GM20000 (cell line): ENCODE data around the gene NFATC1.

Source experiments
- DNase-seq: peaks from one replicate; pipeline ENCODE4 v3.0.0; 2012; ENCODE audit warnings: low spot score
- CTCF ChIP-seq: IDR thresholded peaks from 2 replicates; pipeline ENCODE4 v1.5.1; 2012; ENCODE audit warnings: mild to moderate bottlenecking, control low read depth; ENCODE audit errors: extremely low read depth, missing control alignments

Gene NFATC1

GRCh38 chr18:79488311-79489050 lies 92.8 kb downstream of the NFATC1 start:
- DNase-seq = no peak
- TF ChIP-seq CTCF = no peak

- DNase-seq = no peak
- TF ChIP-seq CTCF = no peak
Observed at GRCh38 chr18:79489051-79489898, 93.5 kb downstream of the NFATC1 start.

GRCh38 chr18:79489899-79490625 lies 94.3 kb downstream of the NFATC1 start:
- no peak for TF ChIP-seq CTCF
- no peak for DNase-seq

GRCh38 chr18:79490626-79491041 lies 94.9 kb downstream of the NFATC1 start:
- no peak for DNase-seq
- TF ChIP-seq CTCF = no peak

GRCh38 chr18:79491081-79491551 lies 95.4 kb downstream of the NFATC1 start:
- DNase-seq = no peak

GRCh38 chr18:79493211-79493800 lies 97.6 kb downstream of the NFATC1 start:
- no peak for TF ChIP-seq CTCF
- no peak for DNase-seq

More at GRCh38 chr18:79491081-79491551, 95.4 kb downstream of the NFATC1 start:
- no peak for TF ChIP-seq CTCF

GRCh38 chr18:79493801-79494211 lies 98.1 kb downstream of the NFATC1 start:
- TF ChIP-seq CTCF = no peak
- DNase-seq = no peak
